ENCODE data around the gene UTP11. TPM values are rescaled to one million over a fixed set of nuclear protein-coding genes. Genes with fewer than 3 reads are reported as not detected.
A peak's percentile ranks its signal among the peaks of the same experiment; 100 is the strongest.

The UTP11 gene
- total RNA-seq, 4 donors from 2014 or later, result 34.6 to 49.8 (median 37.9) TPM

GRCh38 chr1:38041936-38042834 lies 29.7 kb downstream of the UTP11 start:
- intact Hi-C loops (cut with DNase I; ENCODE audit: low total_unique reads), result no loop called here
- DNase-seq (ENCODE audit: low spot score in 2 of 2), result no peak
- TF ChIP-seq CTCF (IDR thresholded peaks at IDR 0.05) (no peak), POLR2A (IDR thresholded peaks at IDR 0.05) (no peak)
- H3K4me3 ChIP-seq (ENCODE audit: low read depth, poor library complexity, severe bottlenecking), result no peak overlapping the region
- 50 to 70% methylated on average over 21 of the region's 21 CpGs for WGBS, 2 donors

GRCh38 chr1:38043036-38043747 lies 30.7 kb downstream of the UTP11 start:
- H3K4me3 ChIP-seq (ENCODE audit: low read depth, poor library complexity, severe bottlenecking), result no peak overlapping the region
- no peak for TF ChIP-seq POLR2A (IDR thresholded peaks at IDR 0.05)
- TF ChIP-seq CTCF (IDR thresholded peaks at IDR 0.05), result no peak
- intact Hi-C loops (cut with DNase I; ENCODE audit: low total_unique reads), result no loop called here
- 62 to 67% methylated on average over 12 of the region's 12 CpGs for WGBS, 2 donors
- no peak for DNase-seq (ENCODE audit: low spot score in 2 of 2)

GRCh38 chr1:38044221-38045215 lies 32.0 kb downstream of the UTP11 start:
- 3 to 5% methylated on average over 61 to 67 of the region's 70 CpGs for WGBS, 2 donors

GRCh38 chr1:38045401-38046332 lies 33.1 kb downstream of the UTP11 start:
- peak overlapping the region; percentile 21 for H3K4me3 ChIP-seq (ENCODE audit: low read depth, poor library complexity, severe bottlenecking)
- no peak for DNase-seq (ENCODE audit: low spot score in 2 of 2)
- intact Hi-C loops (cut with DNase I; ENCODE audit: low total_unique reads), result no loop called here
- TF ChIP-seq CTCF (IDR thresholded peaks at IDR 0.05), result no peak
- TF ChIP-seq POLR2A (IDR thresholded peaks at IDR 0.05), result no peak
- 2 to 3% methylated on average over 50 to 83 of the region's 115 CpGs for WGBS, 2 donors

More at GRCh38 chr1:38044221-38045215, 32.0 kb downstream of the UTP11 start:
- TF ChIP-seq POLR2A (IDR thresholded peaks at IDR 0.05), result no peak
- no peak for TF ChIP-seq CTCF (IDR thresholded peaks at IDR 0.05)
- intact Hi-C loops (cut with DNase I; ENCODE audit: low total_unique reads), result no loop called here
- DNase-seq (ENCODE audit: low spot score in 2 of 2), result no peak
- H3K4me3 ChIP-seq (ENCODE audit: low read depth, poor library complexity, severe bottlenecking), result peak overlapping the region; percentile 20
